ENCODE data around the gene STRAP. TPM values are rescaled to one million over a fixed set of nuclear protein-coding genes. Genes with fewer than 3 reads are reported as not detected.

STRAP gene
- total RNA-seq, 4 donors from 2014 or later, result 77.7 to 106 (median 102) TPM

GRCh38 chr12:15859116-15859515, 23.1 kb upstream of the STRAP start:
- Histone ChIP-seq H3K4me3 (no peak overlapping the region), H3K27me3 (no peaks in the 10 kb centered on the region), H3K27ac (no peak overlapping the region), H3K9me3 (no peaks in the 10 kb centered on the region), H3K36me3 (no peaks in the 10 kb centered on the region), H3K4me1 (no peaks in the 10 kb centered on the region)
- intact Hi-C loops (cut with DNase I; ENCODE audit: low total_unique reads), result loop anchor here (5.0 kb wide), 1 partner anchor 327 kb away; no protein-coding TSS in a partner anchor
- in situ Hi-C loops (cut with MboI; ENCODE audit: low sequenced_read_pairs in 4 of 4), result loop anchor here in 3 of 4 donors (10.0 to 25.0 kb wide), 2 partner anchors 572 to 584 kb away; no protein-coding TSS in a partner anchor
- TF ChIP-seq POLR2A (IDR thresholded peaks at IDR 0.05) (no peak), CTCF (IDR thresholded peaks at IDR 0.05 in 4 of 5, conservative IDR thresholded peaks at IDR 0.05 in 1 of 5) (no peak)
- DNase-seq, result no peak
- no peak for ATAC-seq

DNA sequence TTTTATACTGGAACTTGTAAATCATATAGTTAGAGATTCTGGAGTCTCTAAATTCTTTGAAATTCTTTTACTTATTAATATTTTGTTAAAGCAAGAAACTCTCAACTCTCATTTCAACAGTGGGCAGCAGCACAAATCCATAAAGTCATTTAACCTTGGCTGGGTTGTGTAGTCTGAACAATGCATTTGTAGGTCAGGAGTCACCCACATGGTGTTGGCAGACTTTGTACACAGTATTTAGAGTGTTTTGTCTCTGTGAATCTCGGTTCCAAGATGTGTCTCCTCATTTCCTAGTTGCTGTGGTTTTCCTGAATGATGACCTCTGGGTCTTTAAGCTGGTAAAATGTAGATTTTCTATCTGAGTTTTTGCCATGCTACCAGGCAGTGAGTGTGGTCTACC, 20.8 kb upstream of the STRAP start:
- no peak for DNase-seq
- TF ChIP-seq CTCF (IDR thresholded peaks at IDR 0.05 in 4 of 5, conservative IDR thresholded peaks at IDR 0.05 in 1 of 5), result no peak
- ATAC-seq, result no peak
- Histone ChIP-seq H3K4me1 (no peaks in the 10 kb centered on the region), H3K4me3 (no peak overlapping the region), H3K27me3 (peaks cover 0 to 3% (median 0%) of the 10 kb centered on the region in 3 donors), H3K9me3 (no peaks in the 10 kb centered on the region), H3K36me3 (no peaks in the 10 kb centered on the region), H3K27ac (no peak overlapping the region)
- in situ Hi-C loops (cut with MboI; ENCODE audit: low sequenced_read_pairs in 4 of 4) (loop anchor here in 1 of 4 donors (25.0 kb wide), 1 partner anchor 574 kb away; no protein-coding TSS in a partner anchor), intact Hi-C loops (cut with DNase I; ENCODE audit: low total_unique reads) (no loop called here)

GRCh38 chr12:15862840-15863239, 19.3 kb upstream of the STRAP start:
- peaks cover 0 to 3% (median 0%) of the 10 kb centered on the region in 3 donors for H3K27me3 ChIP-seq
- TF ChIP-seq POLR2A (IDR thresholded peaks at IDR 0.05), result no peak
- TF ChIP-seq CTCF (IDR thresholded peaks at IDR 0.05 in 4 of 5, conservative IDR thresholded peaks at IDR 0.05 in 1 of 5), result no peak
- no peak for DNase-seq
- no peak overlapping the region for H3K27ac ChIP-seq
- in situ Hi-C loops (cut with MboI; ENCODE audit: low sequenced_read_pairs in 4 of 4) (loop anchor here in 1 of 4 donors (25.0 kb wide), 1 partner anchor 576 kb away; no protein-coding TSS in a partner anchor), intact Hi-C loops (cut with DNase I; ENCODE audit: low total_unique reads) (no loop called here)
- ATAC-seq, result no peak
- H3K4me1 ChIP-seq, result no peaks in the 10 kb centered on the region
- no peaks in the 10 kb centered on the region for H3K36me3 ChIP-seq
- no peaks in the 10 kb centered on the region for H3K9me3 ChIP-seq
- H3K4me3 ChIP-seq, result no peak overlapping the region

- in situ Hi-C loops (cut with MboI; ENCODE audit: low sequenced_read_pairs in 4 of 4), result loop anchor here in 1 of 4 donors (25.0 kb wide), 1 partner anchor 576 kb away; no protein-coding TSS in a partner anchor
- TF ChIP-seq CTCF (IDR thresholded peaks at IDR 0.05 in 4 of 5, conservative IDR thresholded peaks at IDR 0.05 in 1 of 5), result no peak
- ATAC-seq, result no peak
- no peaks in the 10 kb centered on the region for H3K4me1 ChIP-seq
- DNase-seq, result no peak
- intact Hi-C loops (cut with DNase I; ENCODE audit: low total_unique reads), result no loop called here
- no peak overlapping the region for H3K27ac ChIP-seq
- no peaks in the 10 kb centered on the region for H3K9me3 ChIP-seq
- H3K36me3 ChIP-seq, result no peaks in the 10 kb centered on the region
- H3K27me3 ChIP-seq, result peaks cover 0 to 3% (median 0%) of the 10 kb centered on the region in 3 donors
- H3K4me3 ChIP-seq, result no peak overlapping the region
Measured at GRCh38 chr12:15863372-15863771, 18.8 kb upstream of the STRAP start.

- TF ChIP-seq POLR2A (IDR thresholded peaks at IDR 0.05) (no peak), CTCF (IDR thresholded peaks at IDR 0.05 in 4 of 5, conservative IDR thresholded peaks at IDR 0.05 in 1 of 5) (no peak)
- no peak for DNase-seq
- Histone ChIP-seq H3K4me3 (no peak overlapping the region), H3K4me1 (no peaks in the 10 kb centered on the region), H3K9me3 (no peaks in the 10 kb centered on the region), H3K27me3 (peaks cover 0 to 3% (median 0%) of the 10 kb centered on the region in 3 donors), H3K36me3 (no peaks in the 10 kb centered on the region), H3K27ac (no peak overlapping the region)
- intact Hi-C loops (cut with DNase I; ENCODE audit: low total_unique reads), result no loop called here
- in situ Hi-C loops (cut with MboI; ENCODE audit: low sequenced_read_pairs in 4 of 4), result loop anchor here in 1 of 4 donors (25.0 kb wide), 1 partner anchor 577 kb away; no protein-coding TSS in a partner anchor
- ATAC-seq, result no peak
Measured at GRCh38 chr12:15863984-15864383, 18.2 kb upstream of the STRAP start.
